Hepatocyte (in vitro differentiated cells): Measurements from ENCODE around the gene SFT2D1.

ENCODE experiments used
- CTCF ChIP-seq: fragments of 200-600 bp; sonication (generic); IDR thresholded peaks from 2 replicates; pipeline ENCODE4 v1.5.1; 2016; ENCODE audit warnings: antibody characterized with exemption, mild to moderate bottlenecking; ENCODE audit not compliant: poor library complexity
- EZH2phosphoT487 ChIP-seq: fragments of 200-600 bp; sonication (generic); IDR thresholded peaks from one replicate; pipeline ENCODE4 v1.6.1; 2018; ENCODE audit warnings: antibody characterized with exemption, mild to moderate bottlenecking, low read depth, moderate library complexity; ENCODE audit not compliant: unreplicated experiment, severe bottlenecking

GRCh38 chr6:166379800-166380199 is 37.5 kb upstream of the SFT2D1 start:
- no peak for TF ChIP-seq EZH2phosphoT487
- TF ChIP-seq CTCF = no peak
